ENCODE data around the gene GCNT2.
A peak's percentile ranks its signal among the peaks of the same experiment; 100 is the strongest.
"Not testable (repeated sequence)": the region's sequence is repeated elsewhere in the genome, so short reads cannot be mapped to it uniquely, and the experiment has no call there.

GCNT2 gene

DNA sequence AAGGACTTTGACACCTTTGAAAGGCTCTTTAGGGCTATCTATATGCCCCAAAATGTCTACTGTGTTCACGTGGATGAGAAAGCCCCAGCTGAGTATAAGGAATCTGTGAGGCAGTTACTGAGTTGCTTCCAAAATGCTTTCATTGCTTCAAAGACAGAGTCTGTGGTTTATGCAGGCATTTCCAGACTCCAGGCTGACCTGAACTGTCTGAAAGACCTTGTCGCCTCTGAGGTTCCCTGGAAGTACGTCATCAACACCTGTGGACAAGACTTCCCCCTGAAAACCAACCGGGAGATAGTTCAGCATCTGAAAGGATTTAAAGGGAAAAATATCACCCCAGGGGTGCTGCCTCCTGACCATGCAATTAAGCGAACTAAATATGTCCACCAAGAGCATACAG lies 65.2 kb downstream of the GCNT2 start:
- DNase-seq (ENCODE audit: insufficient read length) (no peak), FAIRE-seq (no peak)
- TF ChIP-seq POLR2A (IDR thresholded peaks at IDR 0.05; ENCODE audit: low read depth, low read length) = no peak
- no peak for TF ChIP-seq TAF1 (IDR thresholded peaks at IDR 0.05; ENCODE audit: borderline replicate concordance, low read depth, low read length)

DNA sequence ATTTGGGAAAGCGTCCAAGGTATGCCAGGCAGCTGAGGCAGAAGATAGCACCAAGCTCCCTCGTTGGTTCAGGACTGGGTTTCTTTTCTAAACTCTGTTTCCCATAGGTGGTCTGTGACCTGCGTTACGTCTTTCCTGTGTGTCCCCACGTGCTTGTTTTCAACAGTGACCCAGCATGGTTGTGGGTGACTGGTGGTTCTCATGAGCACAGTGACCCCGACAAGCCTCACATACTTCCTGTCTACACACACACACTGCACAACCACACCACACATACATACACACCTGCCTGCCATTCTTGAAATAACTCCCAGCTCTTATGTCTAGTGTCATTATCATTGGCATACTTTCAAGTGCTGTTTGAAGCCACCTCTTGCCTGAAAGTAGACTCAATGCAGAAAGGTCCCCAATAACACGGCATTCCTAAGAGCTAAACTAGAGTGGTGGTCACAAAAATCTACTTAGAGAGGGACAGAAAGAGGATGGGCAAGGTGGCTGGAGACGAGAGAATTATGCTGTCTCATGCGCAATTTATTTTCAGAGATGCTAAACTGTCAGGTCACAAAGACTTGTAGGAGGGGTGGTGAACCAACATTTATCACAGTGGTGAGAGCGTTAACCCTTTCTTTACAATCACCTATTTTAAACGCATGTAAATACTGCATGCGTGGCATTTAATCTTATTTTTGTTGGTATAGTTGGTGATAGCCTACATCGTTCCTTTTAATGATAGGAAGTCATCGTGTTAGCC lies 66.7 kb downstream of the GCNT2 start:
- TF ChIP-seq TAF1 (IDR thresholded peaks at IDR 0.05; ENCODE audit: borderline replicate concordance, low read depth, low read length) = no peak
- TF ChIP-seq POLR2A (IDR thresholded peaks at IDR 0.05; ENCODE audit: low read depth, low read length) = no peak
- TF ChIP-seq POLR2AphosphoS5 (IDR thresholded peaks at IDR 0.05; ENCODE audit: low read depth, low read length) = no peak
- FAIRE-seq = no peak
- DNase-seq (ENCODE audit: insufficient read length) = no peak

DNA sequence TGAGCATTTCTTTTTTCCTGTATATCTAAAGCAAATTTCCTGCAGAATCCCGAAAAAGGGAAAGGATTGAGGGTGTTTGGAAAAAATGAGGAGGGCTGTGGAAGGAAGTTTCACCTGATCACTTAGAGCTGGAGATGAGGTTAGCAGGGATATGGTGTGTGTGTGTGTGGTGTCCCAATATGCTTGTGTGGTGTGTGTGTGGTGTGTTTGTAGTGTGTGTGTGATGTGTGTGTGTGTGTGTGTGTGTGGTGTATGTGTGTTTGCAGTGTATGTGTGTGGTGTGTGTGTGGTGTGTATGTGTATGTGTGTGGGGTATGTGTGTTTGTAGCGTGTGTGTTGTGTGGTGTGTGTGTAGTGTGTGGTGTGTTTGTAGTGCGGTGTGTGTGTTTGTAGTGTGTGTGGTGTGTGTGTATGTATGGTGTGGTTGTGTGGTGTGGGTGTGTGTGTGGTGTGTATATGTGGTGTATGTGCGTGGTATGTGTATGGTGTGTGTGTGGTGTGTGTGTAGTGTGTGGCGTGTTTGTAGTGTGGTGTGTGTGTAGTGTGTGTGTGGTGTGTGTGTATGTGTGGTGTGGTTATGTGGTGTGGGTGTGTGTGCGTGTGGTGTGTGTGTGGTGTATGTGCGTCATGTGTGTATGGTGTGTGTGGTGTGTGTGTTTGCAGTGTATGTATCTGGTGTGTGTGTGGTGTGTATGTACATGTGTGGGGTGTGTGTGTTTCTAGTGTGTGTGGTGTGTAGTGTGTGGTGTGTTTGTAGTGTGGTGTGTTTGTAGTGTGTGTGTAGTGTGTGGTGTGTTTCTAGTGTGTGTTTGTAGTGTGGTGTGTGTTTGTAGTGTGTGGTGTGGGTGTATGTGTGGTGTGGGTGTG lies 67.6 kb downstream of the GCNT2 start:
- DNase-seq (ENCODE audit: insufficient read length) (no peak), FAIRE-seq (peak; percentile 87)
- TF ChIP-seq POLR2AphosphoS5 (IDR thresholded peaks at IDR 0.05; ENCODE audit: low read depth, low read length) (no peak), TAF1 (IDR thresholded peaks at IDR 0.05; ENCODE audit: borderline replicate concordance, low read depth, low read length) (no peak), POLR2A (IDR thresholded peaks at IDR 0.05; ENCODE audit: low read depth, low read length) (no peak)

DNA sequence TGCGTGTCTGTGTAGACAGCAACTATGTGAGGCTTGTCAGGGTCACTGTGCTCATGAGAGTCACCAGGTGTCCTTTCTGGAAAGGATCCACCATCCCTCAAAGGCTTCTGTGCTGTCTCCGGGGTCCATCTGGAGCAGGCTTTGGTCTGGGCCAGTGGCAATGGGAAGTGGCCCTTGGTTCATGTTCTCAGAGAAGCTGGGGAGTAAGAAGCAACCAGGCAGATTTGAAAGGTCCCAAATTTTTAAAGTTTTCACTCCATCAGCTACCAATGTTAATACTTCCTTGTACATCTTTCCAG lies 68.2 kb downstream of the GCNT2 start:
- no peak for FAIRE-seq
- TF ChIP-seq POLR2AphosphoS5 (IDR thresholded peaks at IDR 0.05; ENCODE audit: low read depth, low read length) = no peak
- no peak for DNase-seq (ENCODE audit: insufficient read length)

DNA sequence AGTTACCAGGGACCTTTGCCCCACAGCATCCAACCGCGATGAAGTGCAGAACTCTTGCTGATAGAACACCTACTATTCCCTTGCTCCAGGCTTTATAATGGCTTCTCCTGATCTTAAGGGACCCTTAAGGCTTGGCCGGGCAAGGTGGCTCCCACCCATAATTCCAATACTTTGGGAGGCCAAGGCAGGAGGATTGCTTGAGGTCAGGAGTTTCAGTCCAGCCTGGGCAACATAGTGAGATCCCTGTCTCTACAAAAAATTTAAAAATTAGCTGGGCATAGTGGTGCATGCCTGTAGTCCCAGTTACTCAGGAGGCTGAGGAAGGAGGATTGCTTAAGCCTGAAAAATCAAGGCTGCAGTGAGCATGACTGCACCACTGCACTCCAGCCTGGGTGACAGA lies 68.8 kb downstream of the GCNT2 start:
- DNase-seq (ENCODE audit: insufficient read length) = no peak
- no peak for FAIRE-seq

DNA sequence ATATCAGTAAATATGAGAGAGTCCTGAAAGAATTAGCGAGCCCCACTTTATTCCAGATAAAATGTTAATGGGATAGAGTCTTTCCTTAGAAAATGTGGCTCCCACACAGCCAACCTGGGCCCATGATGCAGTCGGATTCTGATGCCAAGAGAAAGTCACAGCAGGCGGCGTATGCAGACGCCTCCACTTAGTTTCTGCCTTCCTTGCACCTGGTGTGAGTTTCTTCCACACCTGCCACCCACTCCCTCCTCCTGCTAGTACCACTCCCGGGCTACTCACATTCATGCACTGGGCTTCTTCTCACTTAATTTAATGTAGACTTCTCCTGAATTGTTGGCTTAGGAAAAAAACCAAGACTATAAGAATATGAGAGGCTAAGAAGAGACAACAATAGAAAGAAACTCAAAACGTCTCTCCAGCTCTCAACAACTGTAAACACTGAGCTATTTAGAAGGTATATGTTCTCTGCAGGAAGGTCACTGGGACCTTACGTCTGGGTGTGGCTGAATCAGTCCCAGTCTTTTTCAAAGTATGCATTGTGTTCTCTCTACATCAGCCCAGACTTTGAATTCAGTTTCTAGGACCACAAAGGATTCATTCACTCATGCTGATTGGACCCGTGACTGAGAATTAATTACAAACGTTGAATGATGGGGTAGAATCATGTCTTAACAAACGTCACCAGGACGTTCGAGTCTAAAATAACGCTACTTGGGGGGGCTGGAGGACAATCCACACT lies 70.4 kb downstream of the GCNT2 start:
- no peak for TF ChIP-seq POLR2AphosphoS5 (IDR thresholded peaks at IDR 0.05; ENCODE audit: low read depth, low read length)
- no peak for TF ChIP-seq POLR2A (IDR thresholded peaks at IDR 0.05; ENCODE audit: low read depth, low read length)
- TF ChIP-seq TAF1 (IDR thresholded peaks at IDR 0.05; ENCODE audit: borderline replicate concordance, low read depth, low read length) = no peak
- no peak for DNase-seq (ENCODE audit: insufficient read length)
- FAIRE-seq = no peak

More for the DNA sequence above, 68.8 kb downstream of the GCNT2 start:
- no peak for TF ChIP-seq POLR2AphosphoS5 (IDR thresholded peaks at IDR 0.05; ENCODE audit: low read depth, low read length)
- TF ChIP-seq TAF1 (IDR thresholded peaks at IDR 0.05; ENCODE audit: borderline replicate concordance, low read depth, low read length) = no peak
- no peak for TF ChIP-seq POLR2A (IDR thresholded peaks at IDR 0.05; ENCODE audit: low read depth, low read length)

DNA sequence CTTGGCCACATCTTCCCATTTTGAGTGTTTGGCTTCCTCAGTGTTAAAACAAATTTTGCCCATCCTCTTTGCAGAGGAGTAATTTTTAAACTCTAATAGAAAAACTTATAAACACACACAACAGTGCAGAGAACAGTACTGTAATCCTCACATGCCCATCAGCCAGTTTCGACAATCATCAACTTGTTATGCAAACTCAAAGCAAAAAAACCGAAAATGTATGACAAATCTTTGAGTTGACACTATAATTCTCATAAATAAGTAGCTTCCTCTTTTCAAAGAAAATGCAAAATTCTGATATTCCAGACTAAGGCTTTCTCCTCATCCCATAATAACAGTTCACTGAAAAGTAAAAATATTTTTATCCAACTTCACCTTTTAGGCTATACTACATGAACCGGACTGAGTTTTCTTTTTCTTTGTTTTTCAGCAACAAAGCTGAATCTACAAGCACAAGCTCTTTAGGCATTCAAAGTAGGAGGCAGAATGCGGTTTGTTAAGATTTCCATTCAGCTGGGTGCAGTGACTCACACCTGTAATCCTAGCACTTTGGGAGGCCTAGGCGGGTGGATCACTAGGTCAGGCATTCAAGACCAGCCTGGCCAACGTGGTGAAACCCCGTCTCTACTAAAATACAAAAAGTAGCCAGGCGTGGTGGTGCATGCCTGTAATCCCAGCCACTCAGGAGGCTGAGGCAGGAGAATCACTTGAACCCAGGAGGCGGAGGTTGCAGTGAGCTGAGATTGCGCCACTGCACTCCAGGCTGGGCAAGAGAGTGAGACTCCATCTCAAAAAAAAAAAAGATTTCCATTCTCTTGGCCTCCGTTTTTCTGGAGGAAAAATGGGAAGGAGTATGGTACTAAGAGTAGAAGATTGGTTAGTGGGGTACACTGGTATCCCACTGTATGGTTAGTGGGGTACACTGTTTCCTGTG lies 74.8 kb downstream of the GCNT2 start:
- FAIRE-seq (no peak), DNase-seq (ENCODE audit: insufficient read length) (no peak)
- TF ChIP-seq POLR2A (IDR thresholded peaks at IDR 0.05; ENCODE audit: low read depth, low read length) = no peak
- TF ChIP-seq POLR2AphosphoS5 (IDR thresholded peaks at IDR 0.05; ENCODE audit: low read depth, low read length) = no peak
- TF ChIP-seq TAF1 (IDR thresholded peaks at IDR 0.05; ENCODE audit: borderline replicate concordance, low read depth, low read length) = no peak

DNA sequence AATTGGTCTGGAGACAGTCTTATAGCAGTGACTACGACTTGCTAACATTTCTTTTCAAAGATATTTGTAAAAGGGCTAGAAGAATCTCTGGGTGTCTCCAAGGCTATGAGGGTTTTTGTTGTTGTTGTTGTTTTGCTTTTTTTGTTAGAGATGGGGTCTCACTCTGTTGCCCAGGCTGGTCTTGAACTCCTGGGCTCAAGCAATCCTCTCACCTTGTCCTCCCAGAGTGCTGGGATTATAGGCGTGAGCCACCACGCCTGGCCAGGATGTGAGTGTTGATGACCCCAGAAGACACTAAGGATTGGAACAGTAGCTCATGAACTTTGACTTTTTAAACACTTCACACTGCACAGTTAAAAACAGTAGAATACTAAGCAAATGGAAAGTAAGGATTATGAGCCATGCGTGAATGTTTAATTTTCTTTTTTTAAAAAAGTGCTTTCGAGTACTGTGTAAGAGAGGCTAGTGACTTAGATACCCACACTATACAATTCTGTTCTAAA lies 76.4 kb downstream of the GCNT2 start:
- FAIRE-seq = no peak
- no peak for TF ChIP-seq POLR2AphosphoS5 (IDR thresholded peaks at IDR 0.05; ENCODE audit: low read depth, low read length)
- TF ChIP-seq POLR2A (IDR thresholded peaks at IDR 0.05; ENCODE audit: low read depth, low read length) = no peak
- TF ChIP-seq TAF1 (IDR thresholded peaks at IDR 0.05; ENCODE audit: borderline replicate concordance, low read depth, low read length) = no peak
- no peak for DNase-seq (ENCODE audit: insufficient read length)

DNA sequence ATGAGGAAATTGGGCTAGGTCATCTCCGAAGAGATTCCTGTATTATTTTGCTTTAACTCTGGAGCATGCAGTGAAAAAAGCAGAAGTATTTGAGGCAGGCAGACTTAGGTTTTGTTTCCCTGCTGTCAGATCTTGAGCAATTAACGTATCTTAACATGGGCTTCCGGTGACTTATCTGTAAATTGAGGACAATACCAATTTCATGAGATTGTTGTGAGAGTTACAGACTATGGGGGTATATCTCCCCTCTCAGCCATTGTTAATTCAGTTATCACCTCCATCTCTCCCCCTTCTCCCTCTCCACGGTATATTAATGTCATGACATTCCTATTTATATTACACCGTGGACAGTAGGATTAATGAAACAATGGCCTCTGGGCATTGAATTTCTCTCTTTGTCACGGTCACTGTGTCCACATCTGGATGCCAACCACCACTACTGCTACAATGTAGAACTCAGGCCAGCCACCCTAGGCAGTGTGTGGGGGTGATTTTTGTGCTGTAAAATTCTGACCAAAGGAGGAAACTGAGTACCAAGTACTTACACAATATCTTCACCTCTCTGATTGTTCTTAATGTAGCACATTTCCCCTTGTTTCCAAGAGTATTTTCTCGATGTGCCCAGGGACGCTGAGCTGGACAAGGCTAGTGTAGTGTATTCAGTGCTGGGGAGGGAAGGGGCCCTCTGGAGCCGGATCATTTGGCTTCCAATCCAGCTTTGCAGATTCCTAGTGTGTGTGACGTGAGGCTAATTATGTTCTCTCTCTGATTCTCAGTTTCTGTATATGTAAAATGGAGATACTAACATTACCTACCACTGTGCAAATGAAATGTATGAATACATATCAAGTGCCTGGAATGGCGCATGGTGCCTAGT lies 77.2 kb downstream of the GCNT2 start:
- DNase-seq (ENCODE audit: insufficient read length) (no peak), FAIRE-seq (no peak)
- TF ChIP-seq POLR2AphosphoS5 (IDR thresholded peaks at IDR 0.05; ENCODE audit: low read depth, low read length) (no peak), TAF1 (IDR thresholded peaks at IDR 0.05; ENCODE audit: borderline replicate concordance, low read depth, low read length) (no peak), POLR2A (IDR thresholded peaks at IDR 0.05; ENCODE audit: low read depth, low read length) (no peak)

DNA sequence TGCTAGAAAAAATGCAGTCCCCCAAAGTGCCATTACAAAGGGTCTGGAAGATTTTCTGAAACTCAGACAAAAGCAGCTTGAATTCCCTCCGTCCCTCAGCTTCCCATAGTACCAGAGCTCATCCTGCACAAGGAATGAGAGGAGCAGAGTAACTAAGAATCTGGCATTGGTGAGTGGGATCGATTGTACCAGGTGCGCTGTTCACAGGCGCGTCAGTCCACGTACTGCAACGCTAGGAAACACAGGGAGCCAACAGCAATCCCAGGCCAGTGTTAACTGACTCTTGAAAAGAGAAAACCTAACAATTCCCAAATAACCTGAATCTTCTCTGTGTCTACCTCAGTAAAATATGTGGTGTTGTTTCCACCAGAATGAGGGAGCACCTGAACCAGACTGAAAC lies 77.9 kb downstream of the GCNT2 start:
- DNase-seq (ENCODE audit: insufficient read length) = no peak
- no peak for TF ChIP-seq TAF1 (IDR thresholded peaks at IDR 0.05; ENCODE audit: borderline replicate concordance, low read depth, low read length)
- no peak for TF ChIP-seq POLR2AphosphoS5 (IDR thresholded peaks at IDR 0.05; ENCODE audit: low read depth, low read length)
- no peak for TF ChIP-seq POLR2A (IDR thresholded peaks at IDR 0.05; ENCODE audit: low read depth, low read length)
- FAIRE-seq = no peak

DNA sequence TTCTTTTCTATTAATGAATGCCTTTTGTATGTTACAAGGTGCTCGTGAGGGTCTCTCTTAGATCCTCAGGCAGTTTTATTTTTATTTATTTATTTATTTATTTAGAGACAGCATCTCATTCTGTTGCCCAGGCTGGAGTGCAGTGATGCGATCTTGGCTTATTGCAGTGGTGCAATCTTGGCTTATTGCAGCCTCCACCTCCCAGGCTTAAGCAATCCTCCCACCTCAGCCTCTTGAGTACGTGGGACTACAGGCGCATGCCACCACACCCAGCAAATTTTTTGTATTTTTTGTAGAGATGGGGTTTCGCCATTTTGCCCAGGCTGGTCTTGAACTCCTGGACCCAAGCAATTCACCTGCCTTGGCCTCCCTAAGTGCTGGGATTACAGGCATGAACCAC lies 79.5 kb downstream of the GCNT2 start:
- DNase-seq (ENCODE audit: insufficient read length); FAIRE-seq: not testable (repeated sequence)
